Measurements from ENCODE around the gene OR10K1.

Gene OR10K1

GRCh38 chr1:158509471-158510156 is 48.0 kb downstream of the OR10K1 start:
- TF ChIP-seq, protein P1, sequence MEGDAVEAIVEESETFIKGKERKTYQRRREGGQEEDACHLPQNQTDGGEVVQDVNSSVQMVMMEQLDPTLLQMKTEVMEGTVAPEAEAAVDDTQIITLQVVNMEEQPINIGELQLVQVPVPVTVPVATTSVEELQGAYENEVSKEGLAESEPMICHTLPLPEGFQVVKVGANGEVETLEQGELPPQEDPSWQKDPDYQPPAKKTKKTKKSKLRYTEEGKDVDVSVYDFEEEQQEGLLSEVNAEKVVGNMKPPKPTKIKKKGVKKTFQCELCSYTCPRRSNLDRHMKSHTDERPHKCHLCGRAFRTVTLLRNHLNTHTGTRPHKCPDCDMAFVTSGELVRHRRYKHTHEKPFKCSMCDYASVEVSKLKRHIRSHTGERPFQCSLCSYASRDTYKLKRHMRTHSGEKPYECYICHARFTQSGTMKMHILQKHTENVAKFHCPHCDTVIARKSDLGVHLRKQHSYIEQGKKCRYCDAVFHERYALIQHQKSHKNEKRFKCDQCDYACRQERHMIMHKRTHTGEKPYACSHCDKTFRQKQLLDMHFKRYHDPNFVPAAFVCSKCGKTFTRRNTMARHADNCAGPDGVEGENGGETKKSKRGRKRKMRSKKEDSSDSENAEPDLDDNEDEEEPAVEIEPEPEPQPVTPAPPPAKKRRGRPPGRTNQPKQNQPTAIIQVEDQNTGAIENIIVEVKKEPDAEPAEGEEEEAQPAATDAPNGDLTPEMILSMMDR (IDR thresholded peaks at IDR 0.05; ENCODE audit: extremely low read depth, insufficient read depth, missing control alignments) = no peak
- in situ Hi-C loops (cut with MboI; ENCODE audit: low pct_unique_long_range_greater_than_20kb, low sequenced_read_pairs, unreplicated experiment) = loop anchor here (25.0 kb wide), 2 partner anchors 478 to 578 kb away; partner anchors contain the start of gene AIM2
- DNase-seq (ENCODE audit: low spot score) = no peak

- in situ Hi-C loops (cut with MboI; ENCODE audit: low pct_unique_long_range_greater_than_20kb, low sequenced_read_pairs, unreplicated experiment) = loop anchor here (25.0 kb wide), 2 partner anchors 470 to 570 kb away; partner anchors contain the start of gene AIM2
- TF ChIP-seq, protein P1 (IDR thresholded peaks at IDR 0.05; ENCODE audit: extremely low read depth, insufficient read depth, missing control alignments) = no peak
- DNase-seq (ENCODE audit: low spot score) = no peak
Measured at GRCh38 chr1:158516966-158517365, 55.3 kb downstream of the OR10K1 start.
